SU-DHL-6 (cell line): Measurements from ENCODE around the gene MUC5AC.

ENCODE experiments used
- H2AFZ ChIP-seq: fragments of 200-600 bp; sonication (generic); 2 replicates; pipeline ENCODE4 v1.6.1; 2014; ENCODE audit warnings: low read depth, mild to moderate bottlenecking, moderate library complexity, mixed read lengths, antibody characterized with exemption, low read length; ENCODE audit not compliant: severe bottlenecking
- H3F3A ChIP-seq: fragments of 200-600 bp; shearing (Covaris generic); 2 replicates; pipeline ENCODE4 v1.6.0; 2016; ENCODE audit warnings: antibody characterized with exemption, mild to moderate bottlenecking; ENCODE audit not compliant: insufficient read depth
- H3K27ac ChIP-seq: fragments of 200-600 bp; sonication (generic); 2 replicates; pipeline ENCODE4 v1.5.1; 2016; ENCODE audit warnings: low read depth, mild to moderate bottlenecking, low read length, moderate library complexity, mixed read lengths
- H3K27me3 ChIP-seq: fragments of 200-600 bp; sonication (generic), shearing (Covaris generic); 2 replicates; pipeline ENCODE4 v1.6.0; 2014; ENCODE audit warnings: mild to moderate bottlenecking, low read length
- H3K36me3 ChIP-seq: fragments of 200-600 bp; sonication (generic); 2 replicates; pipeline ENCODE4 v1.6.1; 2014; ENCODE audit warnings: mild to moderate bottlenecking, low read length, mixed read lengths
- H3K4me2 ChIP-seq: fragments of 300-600, 200-600 bp; shearing (Covaris generic), sonication (generic); 2 replicates; pipeline ENCODE4 v1.6.0; 2014; ENCODE audit warnings: low read length, low read depth, mild to moderate bottlenecking; ENCODE audit not compliant: poor library complexity, severe bottlenecking
- H3K4me3 ChIP-seq: fragments of 200-600 bp; sonication (generic); 2 replicates; pipeline ENCODE4 v1.5.1; 2014; ENCODE audit warnings: antibody characterized with exemption, low read length, mild to moderate bottlenecking, mixed read lengths; ENCODE audit not compliant: insufficient read depth, poor library complexity, severe bottlenecking
- H3K79me2 ChIP-seq: fragments of 200-600 bp; sonication (generic); 2 replicates; pipeline ENCODE4 v1.6.1; 2014; ENCODE audit warnings: mild to moderate bottlenecking, low read length, moderate library complexity; ENCODE audit not compliant: insufficient read depth
- H3K9ac ChIP-seq: fragments of 200-600 bp; sonication (generic); 2 replicates; pipeline ENCODE4 v1.7.0; 2014; ENCODE audit warnings: mild to moderate bottlenecking, low read length
- H3K9me2 ChIP-seq: fragments of 200-600 bp; sonication (generic); replicated peaks from 2 replicates; pipeline ENCODE4 v1.6.1; 2014; ENCODE audit warnings: low read length; ENCODE audit not compliant: insufficient read depth
- H3K9me3 ChIP-seq: fragments of 200-600 bp; sonication (generic); 2 replicates; pipeline ENCODE4 v1.6.1; 2014; ENCODE audit warnings: low read length, mixed read lengths; ENCODE audit not compliant: insufficient read depth
- H4K20me1 ChIP-seq: fragments of 200-600 bp; sonication (generic); 2 replicates; pipeline ENCODE4 v1.6.1; 2014; ENCODE audit warnings: low read depth, mild to moderate bottlenecking, antibody characterized with exemption, low read length, moderate library complexity, mixed read lengths
- EZH2phosphoT487 ChIP-seq: fragments of 200-600 bp; sonication (generic), shearing (Covaris generic); conservative IDR thresholded peaks from 2 replicates; pipeline ENCODE4 v1.6.1; 2018; ENCODE audit warnings: mild to moderate bottlenecking, antibody characterized with exemption, low read length, moderate library complexity, mixed read lengths
- TF ChIP-seq, protein P1 (sequence below): fragments of 200-600 bp; sonication (generic); IDR thresholded peaks from one replicate; pipeline ENCODE4 v1.5.1; 2017; ENCODE audit warnings: antibody characterized with exemption, mild to moderate bottlenecking, low read length, moderate library complexity; ENCODE audit not compliant: insufficient read depth, poor library complexity, severe bottlenecking

Gene MUC5AC

DNA sequence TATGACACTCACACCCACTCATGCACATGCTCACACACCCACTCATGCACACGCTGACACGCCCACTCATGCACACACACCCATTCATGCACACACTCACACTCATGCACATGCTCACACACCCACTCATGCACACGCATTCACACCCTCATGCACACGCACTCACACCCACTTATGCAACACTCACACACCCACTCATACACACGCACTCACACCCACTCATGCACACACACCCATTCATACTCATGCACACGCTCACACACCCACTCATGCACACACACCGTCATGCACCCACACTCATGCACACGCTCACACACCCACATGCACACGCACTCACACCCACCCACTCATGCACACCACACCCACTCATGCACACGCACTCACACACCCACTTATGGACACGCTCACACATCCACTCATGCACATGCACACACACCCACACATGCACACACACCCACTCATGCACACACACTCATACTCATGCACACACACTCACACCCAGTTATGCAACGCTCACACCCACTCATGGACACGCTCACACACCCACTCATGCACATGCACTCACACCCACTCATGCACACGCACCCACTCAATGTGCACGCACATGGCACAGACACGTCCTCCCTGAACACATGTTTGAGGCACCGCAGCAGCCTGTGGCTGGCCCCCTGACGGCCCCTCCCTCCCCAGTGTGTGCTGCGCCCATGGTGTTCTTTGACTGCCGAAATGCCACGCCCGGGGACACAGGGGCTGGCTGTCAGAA is 17.9 kb downstream of the MUC5AC start:
- H3K4me2 ChIP-seq: no peak overlapping the region
- no peaks in the 10 kb centered on the region for H3F3A ChIP-seq
- no peaks in the 10 kb centered on the region for H3K79me2 ChIP-seq
- H3K27ac ChIP-seq: no peak overlapping the region
- TF ChIP-seq, protein P1, sequence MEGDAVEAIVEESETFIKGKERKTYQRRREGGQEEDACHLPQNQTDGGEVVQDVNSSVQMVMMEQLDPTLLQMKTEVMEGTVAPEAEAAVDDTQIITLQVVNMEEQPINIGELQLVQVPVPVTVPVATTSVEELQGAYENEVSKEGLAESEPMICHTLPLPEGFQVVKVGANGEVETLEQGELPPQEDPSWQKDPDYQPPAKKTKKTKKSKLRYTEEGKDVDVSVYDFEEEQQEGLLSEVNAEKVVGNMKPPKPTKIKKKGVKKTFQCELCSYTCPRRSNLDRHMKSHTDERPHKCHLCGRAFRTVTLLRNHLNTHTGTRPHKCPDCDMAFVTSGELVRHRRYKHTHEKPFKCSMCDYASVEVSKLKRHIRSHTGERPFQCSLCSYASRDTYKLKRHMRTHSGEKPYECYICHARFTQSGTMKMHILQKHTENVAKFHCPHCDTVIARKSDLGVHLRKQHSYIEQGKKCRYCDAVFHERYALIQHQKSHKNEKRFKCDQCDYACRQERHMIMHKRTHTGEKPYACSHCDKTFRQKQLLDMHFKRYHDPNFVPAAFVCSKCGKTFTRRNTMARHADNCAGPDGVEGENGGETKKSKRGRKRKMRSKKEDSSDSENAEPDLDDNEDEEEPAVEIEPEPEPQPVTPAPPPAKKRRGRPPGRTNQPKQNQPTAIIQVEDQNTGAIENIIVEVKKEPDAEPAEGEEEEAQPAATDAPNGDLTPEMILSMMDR: no peak
- no peak for TF ChIP-seq EZH2phosphoT487
- H4K20me1 ChIP-seq: no peaks in the 10 kb centered on the region
- no peaks in the 10 kb centered on the region for H3K36me3 ChIP-seq
- H3K9me3 ChIP-seq: no peaks in the 10 kb centered on the region
- H3K27me3 ChIP-seq: no peaks in the 10 kb centered on the region
- no peak overlapping the region for H3K9ac ChIP-seq
- no peak overlapping the region for H2AFZ ChIP-seq
- no peak overlapping the region for H3K4me3 ChIP-seq
- no peaks in the 10 kb centered on the region for H3K9me2 ChIP-seq

GRCh38 chr11:1176224-1177019 is 18.7 kb downstream of the MUC5AC start:
- Histone ChIP-seq H3K27ac (no peak overlapping the region), H4K20me1 (no peaks in the 10 kb centered on the region), H3K9me3 (no peaks in the 10 kb centered on the region), H3K27me3 (no peaks in the 10 kb centered on the region), H3K36me3 (no peaks in the 10 kb centered on the region), H3K9ac (no peak overlapping the region), H2AFZ (no peak overlapping the region), H3F3A (no peaks in the 10 kb centered on the region), H3K79me2 (no peaks in the 10 kb centered on the region), H3K4me3 (no peak overlapping the region), H3K9me2 (no peaks in the 10 kb centered on the region), H3K4me2 (no peak overlapping the region)
- TF ChIP-seq, protein P1: no peak
- TF ChIP-seq EZH2phosphoT487: no peak

DNA sequence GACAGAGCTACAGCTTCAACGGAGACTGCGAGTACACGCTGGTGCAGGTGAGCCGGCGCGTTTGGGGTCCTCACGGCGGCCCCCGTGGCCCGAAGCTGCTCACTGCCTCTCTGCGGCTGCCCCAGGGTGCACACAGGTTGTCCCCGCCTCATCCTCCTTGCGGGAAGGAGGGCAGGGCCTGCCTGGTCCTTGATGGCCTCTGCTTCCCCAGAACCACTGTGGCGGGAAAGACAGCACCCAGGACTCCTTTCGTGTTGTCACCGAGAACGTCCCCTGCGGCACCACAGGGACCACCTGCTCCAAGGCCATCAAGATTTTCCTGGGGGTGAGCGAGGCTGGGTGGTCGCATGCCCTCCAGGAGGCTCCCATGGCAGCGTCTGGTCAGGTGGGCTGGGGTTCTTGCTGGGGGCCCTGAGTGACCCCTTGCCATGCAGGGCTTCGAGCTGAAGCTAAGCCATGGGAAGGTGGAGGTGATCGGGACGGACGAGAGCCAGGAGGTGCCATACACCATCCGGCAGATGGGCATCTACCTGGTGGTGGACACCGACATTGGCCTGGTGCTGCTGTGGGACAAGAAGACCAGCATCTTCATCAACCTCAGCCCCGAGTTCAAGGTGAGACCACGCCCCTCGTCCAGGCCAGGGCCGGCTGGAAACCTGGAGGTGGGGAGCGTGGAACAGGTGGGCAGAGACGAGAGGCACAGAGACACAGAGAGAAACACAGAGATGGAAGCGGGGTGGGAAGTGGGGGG is 19.4 kb downstream of the MUC5AC start:
- H3K79me2 ChIP-seq: no peaks in the 10 kb centered on the region
- H3K27me3 ChIP-seq: no peaks in the 10 kb centered on the region
- H2AFZ ChIP-seq: no peak overlapping the region
- TF ChIP-seq EZH2phosphoT487: no peak
- TF ChIP-seq, protein P1: no peak
- no peaks in the 10 kb centered on the region for H3K36me3 ChIP-seq
- no peak overlapping the region for H3K4me3 ChIP-seq
- H4K20me1 ChIP-seq: no peaks in the 10 kb centered on the region
- no peaks in the 10 kb centered on the region for H3F3A ChIP-seq
- H3K27ac ChIP-seq: no peak overlapping the region
- no peak overlapping the region for H3K4me2 ChIP-seq
- no peak overlapping the region for H3K9ac ChIP-seq
- H3K9me2 ChIP-seq: no peaks in the 10 kb centered on the region
- no peaks in the 10 kb centered on the region for H3K9me3 ChIP-seq
